22Rv1 (cell line): Measurements from ENCODE around the gene CUX1.

Experiments used
- H3K27ac ChIP-seq: fragments of 450-650 bp; 2 replicates; pipeline ENCODE4 v1.5.1; 2017
- ZFX ChIP-seq: fragments of 450-650 bp; IDR thresholded peaks from 2 replicates; pipeline ENCODE4 v1.6.1; 2017; ENCODE audit warnings: antibody characterized with exemption, borderline replicate concordance
- TF ChIP-seq, protein P1 (sequence below): fragments of 450-650 bp; IDR thresholded peaks from 2 replicates; pipeline ENCODE4 v1.5.1; 2017; ENCODE audit warnings: mild to moderate bottlenecking

Gene CUX1

DNA sequence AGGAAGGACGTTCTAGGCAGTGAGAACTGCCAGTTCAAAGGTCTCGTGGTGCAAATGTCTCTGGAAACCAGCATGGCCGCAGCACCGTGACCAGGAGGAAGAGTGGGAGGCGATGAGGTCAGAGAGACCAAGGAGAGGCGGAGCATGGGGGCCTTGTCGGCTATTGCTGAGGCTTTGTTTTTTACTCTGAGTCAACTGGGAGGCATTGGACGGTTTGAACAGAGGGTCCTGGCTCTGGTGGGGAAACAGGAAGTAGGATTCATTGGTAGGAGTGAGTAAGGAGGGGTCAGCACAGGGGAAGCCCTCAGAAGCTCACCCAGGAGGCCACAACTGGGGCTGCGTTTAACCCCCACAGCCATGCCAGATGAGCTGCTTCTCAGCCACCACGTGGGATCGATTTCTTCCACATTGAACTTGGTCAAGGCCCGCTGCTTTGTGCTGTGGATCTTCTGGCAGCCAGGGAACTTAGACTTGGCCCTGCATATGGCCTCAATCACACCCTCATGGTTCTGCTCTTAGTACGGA lies 447.0 kb downstream of the CUX1 start:
- TF ChIP-seq ZFX, result no peak
- TF ChIP-seq, protein P1, sequence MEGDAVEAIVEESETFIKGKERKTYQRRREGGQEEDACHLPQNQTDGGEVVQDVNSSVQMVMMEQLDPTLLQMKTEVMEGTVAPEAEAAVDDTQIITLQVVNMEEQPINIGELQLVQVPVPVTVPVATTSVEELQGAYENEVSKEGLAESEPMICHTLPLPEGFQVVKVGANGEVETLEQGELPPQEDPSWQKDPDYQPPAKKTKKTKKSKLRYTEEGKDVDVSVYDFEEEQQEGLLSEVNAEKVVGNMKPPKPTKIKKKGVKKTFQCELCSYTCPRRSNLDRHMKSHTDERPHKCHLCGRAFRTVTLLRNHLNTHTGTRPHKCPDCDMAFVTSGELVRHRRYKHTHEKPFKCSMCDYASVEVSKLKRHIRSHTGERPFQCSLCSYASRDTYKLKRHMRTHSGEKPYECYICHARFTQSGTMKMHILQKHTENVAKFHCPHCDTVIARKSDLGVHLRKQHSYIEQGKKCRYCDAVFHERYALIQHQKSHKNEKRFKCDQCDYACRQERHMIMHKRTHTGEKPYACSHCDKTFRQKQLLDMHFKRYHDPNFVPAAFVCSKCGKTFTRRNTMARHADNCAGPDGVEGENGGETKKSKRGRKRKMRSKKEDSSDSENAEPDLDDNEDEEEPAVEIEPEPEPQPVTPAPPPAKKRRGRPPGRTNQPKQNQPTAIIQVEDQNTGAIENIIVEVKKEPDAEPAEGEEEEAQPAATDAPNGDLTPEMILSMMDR, result no peak
- no peak overlapping the region for H3K27ac ChIP-seq

DNA sequence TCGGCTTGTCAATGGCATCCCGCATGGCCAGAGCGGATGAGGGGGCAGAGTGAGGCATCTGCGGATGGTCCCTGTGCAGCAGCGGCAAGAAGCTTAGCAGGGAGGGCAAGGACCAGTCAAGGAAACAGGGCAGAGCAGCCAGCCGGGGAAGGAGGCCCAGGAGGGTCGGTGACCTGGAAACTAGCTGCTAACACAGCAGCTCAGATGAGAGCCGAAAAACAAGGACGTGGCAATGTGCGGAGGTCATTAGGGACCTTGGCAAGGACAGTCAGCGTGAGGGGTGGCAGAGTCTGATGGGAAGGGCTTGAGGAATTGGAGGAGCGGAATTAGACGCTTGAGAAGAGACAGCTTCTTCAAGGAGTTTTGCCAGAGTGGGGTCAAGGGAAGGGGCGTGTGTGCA lies 449.1 kb downstream of the CUX1 start:
- no peak overlapping the region for H3K27ac ChIP-seq
- TF ChIP-seq, protein P1, result no peak
- TF ChIP-seq ZFX, result no peak

DNA sequence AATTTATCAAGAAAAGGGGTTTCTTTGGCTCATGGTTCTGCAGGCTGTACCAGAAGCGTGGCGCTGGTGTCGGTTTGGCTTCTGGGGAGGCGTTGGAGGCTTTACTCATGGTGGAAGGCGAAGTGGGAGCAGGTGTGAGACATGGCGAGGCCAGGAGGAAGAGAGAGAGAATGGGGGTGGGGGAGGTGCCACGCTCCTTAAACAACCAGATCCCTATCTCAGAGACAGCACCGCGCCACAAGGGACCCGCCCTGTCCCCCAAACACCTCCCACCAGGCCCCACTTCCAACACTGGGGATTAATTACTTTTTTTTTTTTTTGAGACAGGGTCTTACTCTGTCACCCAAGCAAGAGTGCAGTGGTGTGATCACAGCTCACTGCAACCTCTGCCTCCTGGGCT lies 451.2 kb downstream of the CUX1 start:
- TF ChIP-seq, protein P1, result no peak
- TF ChIP-seq ZFX, result no peak

DNA sequence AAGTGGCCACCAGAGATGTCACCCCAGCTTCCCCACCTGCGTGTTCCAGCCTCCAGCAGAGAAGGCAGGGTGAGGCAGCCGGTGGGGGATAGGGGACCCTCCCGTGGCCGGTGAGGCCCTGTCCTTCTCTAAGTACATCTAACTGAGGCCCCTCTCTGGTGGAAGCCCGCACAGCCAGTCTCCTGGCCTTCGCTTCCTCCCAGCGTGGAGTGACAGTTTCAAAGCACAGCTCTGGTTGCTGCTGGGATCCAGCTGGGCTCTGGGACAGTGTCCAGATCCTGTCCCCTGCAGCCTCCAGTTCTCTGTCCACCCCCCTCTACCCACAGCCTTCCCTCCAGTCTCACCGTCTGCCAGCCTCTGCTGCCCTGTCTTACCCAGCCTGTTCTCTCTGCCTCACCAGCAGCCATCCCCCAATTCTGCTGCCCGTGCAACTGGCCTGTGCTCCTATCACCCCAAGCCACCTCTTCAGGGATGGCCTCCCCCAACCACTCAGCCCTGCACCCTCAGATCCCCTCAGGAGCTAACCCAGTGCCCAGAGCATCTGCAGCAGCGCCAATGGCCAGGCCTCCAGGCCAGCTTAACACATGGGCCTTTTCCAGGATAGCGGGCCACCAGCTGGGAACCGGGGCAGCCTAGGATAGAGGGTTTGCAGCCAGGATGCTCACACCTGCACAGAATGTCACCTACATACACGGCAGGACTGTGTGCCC lies 452.9 kb downstream of the CUX1 start:
- H3K27ac ChIP-seq, result no peak overlapping the region
- TF ChIP-seq ZFX, result no peak
- TF ChIP-seq, protein P1, result no peak

More for the DNA sequence above, 451.2 kb downstream of the CUX1 start:
- no peak overlapping the region for H3K27ac ChIP-seq

DNA sequence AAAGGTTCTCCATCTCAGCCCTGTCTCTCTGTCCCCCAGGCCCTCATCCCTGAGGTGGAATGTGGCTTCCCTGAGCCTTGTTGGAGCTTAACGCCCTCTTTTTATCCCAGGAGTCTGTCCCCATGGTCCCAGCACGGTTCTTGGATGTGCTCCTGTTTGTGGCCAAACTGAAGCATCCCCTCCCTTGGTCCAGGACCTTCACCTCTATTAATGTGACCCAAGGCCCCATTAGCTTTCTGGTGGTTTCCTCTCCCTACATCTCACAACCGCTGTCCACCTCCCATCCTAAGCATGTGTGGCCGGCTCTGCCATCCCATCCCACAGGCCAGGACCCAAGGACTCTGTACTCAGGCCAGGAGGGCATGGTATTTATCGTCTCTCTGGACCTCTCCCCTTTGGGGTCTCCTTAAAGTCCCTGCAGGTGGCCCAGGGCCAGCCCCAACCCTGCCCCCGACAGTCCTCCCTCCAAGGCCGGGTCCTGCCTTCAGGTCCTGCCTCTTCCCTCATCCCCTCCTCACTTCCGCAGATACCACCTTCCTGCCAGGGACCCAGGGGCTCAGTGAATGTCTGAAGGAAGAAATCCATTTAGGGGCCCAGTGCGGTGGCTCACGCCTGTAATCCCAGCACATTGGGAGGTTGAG lies 453.9 kb downstream of the CUX1 start:
- no peak for TF ChIP-seq ZFX
- TF ChIP-seq, protein P1, result no peak

DNA sequence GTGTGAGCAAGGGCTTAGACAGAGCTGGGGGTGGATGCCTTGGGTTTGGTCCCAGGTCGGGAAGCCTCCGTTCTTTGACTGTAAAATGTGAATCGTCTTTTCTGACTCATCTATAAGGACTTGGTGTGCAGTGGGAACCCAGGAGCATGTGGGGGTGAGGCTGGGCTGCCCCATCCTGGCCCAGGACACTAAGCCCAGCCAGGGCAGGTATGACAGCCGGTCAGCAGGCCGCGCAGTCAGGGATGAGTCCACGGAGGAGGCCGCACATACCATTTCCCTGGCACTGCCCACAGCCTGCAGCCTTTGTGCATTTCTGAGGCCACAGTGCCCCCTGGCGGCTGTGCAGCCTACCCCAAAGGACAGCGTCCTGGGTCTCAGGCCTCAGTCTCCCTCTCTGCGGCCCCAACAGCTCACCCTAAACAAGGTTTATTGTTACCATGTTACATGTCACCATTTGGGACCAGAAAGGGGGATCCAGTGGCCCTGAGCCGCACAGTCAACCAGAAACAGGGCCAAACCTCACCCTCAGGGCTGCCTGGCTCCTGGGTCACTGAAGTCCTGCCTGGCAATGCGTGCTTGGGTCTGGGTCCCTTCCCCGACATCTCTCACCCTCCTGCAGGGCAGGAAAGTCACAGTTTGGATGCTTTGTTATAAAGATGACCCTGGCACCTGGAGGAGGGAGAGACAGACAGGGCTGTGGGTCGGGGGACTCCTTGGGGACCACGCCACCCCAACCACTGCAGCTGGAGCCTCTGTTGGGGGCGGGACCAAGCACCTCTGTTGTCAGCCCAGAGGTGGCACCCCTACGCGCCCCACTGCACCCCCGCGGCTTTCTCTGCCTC lies 454.9 kb downstream of the CUX1 start:
- H3K27ac ChIP-seq, result no peak overlapping the region
- TF ChIP-seq, protein P1, result peak; percentile 94
- TF ChIP-seq ZFX, result no peak

More for the DNA sequence above, 453.9 kb downstream of the CUX1 start:
- no peak overlapping the region for H3K27ac ChIP-seq
